ENCODE measurements around the gene TLDC2.
A peak's percentile ranks its signal among the peaks of the same experiment; 100 is the strongest.
"Not testable (repeated sequence)": the region's sequence is repeated elsewhere in the genome, so short reads cannot be mapped to it uniquely, and the experiment has no call there.

The TLDC2 gene

DNA sequence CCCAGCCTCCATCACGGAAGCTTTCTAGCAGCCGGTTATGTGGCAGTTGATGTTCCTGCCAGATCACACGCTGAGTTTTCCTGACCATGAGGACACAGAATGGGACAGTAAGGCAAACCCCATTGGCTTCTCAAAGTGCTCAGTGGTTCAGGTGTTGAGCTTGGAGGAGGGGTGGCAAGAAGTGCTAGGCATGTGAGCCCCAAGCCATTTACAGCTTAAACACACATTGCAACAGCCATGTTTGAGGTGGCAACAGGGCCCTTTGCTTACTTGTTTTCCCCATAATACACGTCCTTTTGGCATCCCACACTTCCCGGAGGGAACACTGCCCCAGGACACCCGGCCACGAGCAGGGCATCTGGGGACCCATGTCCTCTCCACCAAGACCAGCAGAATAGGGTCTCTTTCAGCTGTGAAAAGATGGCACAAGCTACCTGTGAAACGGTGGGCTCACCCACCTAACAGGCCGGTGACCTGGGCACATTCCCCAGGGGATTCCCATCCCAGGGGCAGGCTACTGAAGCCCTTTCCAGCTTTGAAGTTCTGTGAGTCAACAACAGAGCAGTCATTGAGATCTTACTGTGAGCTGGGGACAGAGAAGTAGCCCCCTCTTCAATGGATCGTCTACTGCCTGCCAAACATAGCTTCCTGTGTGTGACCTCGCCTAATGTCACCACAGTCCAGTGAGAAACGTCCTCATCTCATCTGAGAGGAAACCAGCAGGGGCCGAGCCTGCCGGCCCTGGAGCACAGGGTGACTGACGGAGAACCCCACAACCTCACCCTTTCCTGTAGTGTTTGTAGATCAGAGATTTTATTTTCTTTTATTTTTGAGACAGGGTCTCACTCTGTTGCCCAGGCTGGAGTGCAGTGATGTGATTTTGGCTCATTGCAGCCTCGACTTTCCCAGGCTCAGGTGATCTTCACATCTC lies 4.0 kb upstream of the TLDC2 start:
- no peak for DNase-seq (ENCODE audit: low spot score)

DNA sequence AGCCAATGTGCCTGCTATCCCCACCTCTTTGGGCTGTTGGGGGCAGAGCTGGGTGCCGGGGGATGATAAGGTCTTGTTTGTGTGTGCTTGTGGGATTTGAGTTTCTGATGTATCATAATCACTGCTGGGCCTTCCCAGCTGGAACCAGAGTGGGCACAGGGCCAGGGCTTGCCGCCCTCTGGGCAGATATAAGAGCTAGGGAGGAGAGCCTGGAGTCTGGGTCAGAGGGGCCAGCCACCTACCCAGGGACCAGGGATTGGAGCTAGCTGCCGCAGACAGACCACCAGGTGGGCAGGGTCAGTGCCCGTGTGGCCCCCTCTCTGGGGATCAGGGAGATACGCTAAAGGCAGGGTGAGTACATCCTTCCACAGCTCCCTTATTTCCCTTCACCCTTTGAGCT lies 3.1 kb upstream of the TLDC2 start:
- DNase-seq (ENCODE audit: low spot score) = no peak

DNA sequence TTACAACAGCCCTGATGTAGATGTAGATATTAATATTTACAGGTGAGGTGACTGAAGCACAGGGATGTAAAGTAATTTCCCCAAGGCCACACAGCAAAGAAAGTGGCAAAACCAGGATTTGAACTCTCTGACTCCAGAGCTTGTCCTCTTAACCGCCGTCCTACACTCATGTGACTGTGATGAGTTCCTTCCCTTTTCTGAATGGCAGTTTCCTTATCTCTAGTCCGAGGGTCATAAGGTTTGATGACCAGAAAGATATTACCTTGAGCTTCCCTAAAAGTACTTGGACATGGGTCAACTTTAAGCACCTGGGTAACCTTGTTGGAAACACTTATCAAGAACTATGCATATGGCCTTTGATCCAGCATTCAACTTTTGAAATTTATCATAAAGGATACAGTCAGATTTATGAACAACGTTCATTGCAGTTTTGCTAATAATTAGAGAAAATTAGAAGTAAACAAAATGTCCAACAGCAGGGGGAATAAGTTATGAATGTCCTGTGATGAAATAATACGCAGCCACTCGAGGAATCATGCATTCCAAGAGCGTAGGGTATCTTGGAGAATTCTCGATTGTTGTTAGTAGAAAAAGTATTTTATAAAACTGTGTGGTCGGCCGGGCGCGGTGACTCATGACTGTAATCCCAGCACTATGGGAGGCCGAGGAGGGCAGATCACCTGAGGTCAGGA lies 2.3 kb upstream of the TLDC2 start:
- DNase-seq (ENCODE audit: low spot score) = no peak

DNA sequence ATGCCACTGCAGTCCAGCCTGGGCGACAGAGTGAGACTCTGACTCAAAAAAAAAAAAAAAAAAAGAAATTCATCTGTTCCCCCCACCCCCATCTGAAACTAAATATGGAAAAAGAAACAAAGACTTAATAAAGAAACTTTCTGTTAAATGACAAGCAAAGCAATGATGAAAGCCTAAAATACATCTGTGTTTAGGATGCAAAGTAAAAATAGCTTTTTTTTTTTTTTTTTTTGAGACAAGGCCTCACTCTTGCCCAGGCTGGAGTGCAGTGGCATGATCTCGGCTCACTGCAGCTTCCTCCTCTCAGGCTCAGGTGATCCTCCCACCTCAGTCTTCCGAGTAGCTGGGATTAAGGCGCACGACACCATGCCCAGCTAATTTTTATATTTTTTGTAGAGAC lies 845 bp upstream of the TLDC2 start:
- DNase-seq (ENCODE audit: low spot score) = not testable (repeated sequence)

DNA sequence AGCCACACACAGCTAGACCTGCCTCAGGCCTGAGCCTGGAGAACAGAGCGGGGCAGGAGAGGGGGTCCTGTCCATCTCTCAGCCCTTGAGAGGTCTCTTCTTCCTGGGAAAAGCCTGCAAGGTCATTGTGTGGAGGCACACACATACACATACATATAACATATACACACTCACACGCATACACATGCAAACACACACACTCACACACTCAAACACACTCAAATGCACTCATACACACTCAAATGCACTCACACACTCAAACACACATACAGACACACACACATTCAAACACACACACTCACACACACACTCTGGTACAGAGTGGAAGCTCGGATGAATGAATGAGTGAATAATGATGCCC lies 515 bp downstream of the TLDC2 start:
- DNase-seq (ENCODE audit: low spot score) = no peak

DNA sequence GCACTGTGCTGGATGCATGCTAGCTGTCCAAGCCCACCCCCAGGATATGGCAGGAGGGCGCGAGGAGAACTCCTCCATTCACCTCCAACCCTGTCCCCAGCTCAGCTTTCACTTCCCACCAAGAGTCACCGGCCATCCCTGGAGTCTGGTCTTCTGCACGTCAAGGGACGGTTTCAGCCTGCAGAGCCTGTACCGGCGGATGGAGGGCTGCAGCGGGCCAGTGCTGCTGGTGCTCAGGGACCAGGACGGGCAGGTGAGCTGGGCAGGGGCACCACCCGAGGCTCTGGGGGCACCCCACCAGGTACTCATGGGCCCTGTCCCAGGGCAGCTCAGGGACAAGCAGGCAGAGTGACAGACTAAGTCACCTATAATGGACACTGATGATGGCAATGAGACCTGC lies 3.0 kb downstream of the TLDC2 start:
- DNase-seq (ENCODE audit: low spot score) = no peak

DNA sequence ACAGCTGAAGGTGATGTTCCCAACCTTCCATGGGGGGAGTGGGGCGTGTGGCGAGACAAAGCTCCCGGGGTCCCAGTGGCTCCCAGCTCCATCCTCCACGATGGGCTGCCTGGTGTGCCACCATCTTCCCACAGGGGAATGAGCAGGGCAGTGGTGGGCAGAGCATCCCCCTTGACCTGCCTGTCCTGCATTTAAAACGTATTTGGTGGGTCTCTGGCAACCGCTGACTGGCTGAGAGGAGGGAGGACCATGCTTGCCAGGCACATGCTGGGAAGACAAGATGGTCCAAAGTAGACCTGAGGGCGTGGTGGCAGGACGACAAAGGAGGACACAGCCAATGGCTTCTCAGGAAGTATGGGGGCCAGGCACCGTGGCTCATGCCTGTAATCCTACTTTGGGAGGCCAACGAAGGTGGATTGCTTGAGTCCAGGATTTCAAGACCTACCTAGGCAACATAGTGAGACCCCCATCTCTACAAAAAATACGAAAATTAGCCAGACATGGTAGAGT lies 4.9 kb downstream of the TLDC2 start:
- no peak for DNase-seq (ENCODE audit: low spot score)

DNA sequence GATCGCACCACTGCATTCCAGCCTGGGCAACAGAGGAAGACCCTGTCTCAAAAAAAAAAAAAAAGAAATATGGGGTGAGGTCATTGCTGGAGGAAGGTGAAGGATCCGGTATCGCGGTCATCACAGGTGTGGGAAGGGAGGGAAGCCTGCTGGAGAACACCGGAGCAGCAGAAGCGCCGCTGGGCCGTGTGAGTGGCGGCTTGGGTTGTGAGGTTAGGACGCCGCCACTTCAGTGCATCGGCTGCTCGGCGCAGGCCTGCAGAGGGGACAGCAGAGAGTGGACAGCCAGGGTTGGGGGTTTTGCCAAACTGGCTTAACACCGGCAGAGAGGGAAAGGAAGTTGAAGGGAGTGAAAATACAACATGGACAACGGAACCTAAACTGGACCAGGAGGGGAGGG lies 5.4 kb downstream of the TLDC2 start:
- no peak for DNase-seq (ENCODE audit: low spot score)

DNA sequence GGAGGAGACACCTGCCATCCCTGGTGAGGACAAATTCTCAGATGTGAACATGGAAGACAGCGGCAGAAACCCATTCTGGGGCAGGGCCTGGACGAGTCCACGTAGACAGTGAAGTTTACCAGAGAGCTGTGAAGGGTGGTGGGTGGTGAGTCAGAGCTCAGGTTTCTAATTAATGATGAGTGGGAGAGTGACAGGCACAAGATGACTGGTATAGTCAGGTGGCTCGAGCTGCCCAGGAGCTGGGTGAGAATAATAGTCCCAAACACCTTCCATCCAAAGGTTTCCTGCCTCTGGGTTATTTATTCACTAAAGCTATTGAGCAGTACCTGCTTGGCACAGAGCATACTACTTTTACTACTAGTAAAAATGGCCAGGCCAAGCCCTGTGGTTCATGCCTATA lies 6.0 kb downstream of the TLDC2 start:
- no peak for DNase-seq (ENCODE audit: low spot score)

DNA sequence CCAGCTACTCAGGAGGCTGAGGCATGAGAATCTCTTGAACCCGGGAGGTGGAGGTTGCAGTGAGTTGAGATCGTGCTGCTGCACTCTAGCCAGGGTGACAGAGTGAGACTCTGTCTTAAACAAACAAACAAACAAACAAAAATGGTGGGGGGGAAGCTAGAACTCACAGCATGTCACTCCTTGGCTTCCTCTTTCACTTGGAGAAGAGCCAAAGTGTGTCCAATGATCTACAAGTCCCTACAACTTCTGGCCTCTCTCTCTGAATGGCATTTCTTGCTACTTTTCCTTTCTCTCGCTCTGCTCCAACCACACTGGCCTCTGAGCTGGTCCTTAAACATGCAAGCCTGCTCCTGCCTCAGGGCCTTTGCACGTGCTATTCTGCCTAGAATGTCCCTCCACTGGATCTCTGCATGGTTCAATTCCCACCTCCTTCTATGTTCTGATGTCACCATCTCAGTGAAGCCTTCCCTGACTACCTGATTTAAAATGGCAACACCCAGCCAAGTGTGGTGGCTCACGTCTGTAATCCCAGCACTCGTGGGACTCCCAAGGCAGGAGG lies 8.1 kb downstream of the TLDC2 start:
- DNase-seq (ENCODE audit: low spot score) = no peak

DNA sequence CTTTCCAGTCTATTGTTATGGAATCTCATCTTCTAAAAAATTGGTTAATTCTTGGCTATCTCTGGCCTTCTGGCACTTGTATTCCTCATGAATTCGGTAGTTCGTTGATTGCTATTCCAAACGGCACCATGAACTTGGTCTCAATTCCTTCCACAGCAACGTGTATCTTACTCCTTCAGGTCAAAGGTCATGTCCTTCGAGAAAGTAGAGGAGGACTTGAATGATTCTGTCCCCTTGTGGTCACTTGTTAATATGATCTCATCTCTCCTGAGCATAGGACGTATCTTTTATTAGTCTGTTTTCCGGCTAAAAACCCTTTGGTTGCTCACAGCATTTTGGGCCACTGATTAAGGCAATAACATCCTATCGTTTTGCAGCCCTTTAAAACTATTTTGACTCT lies 9.4 kb downstream of the TLDC2 start:
- no peak for DNase-seq (ENCODE audit: low spot score)

DNA sequence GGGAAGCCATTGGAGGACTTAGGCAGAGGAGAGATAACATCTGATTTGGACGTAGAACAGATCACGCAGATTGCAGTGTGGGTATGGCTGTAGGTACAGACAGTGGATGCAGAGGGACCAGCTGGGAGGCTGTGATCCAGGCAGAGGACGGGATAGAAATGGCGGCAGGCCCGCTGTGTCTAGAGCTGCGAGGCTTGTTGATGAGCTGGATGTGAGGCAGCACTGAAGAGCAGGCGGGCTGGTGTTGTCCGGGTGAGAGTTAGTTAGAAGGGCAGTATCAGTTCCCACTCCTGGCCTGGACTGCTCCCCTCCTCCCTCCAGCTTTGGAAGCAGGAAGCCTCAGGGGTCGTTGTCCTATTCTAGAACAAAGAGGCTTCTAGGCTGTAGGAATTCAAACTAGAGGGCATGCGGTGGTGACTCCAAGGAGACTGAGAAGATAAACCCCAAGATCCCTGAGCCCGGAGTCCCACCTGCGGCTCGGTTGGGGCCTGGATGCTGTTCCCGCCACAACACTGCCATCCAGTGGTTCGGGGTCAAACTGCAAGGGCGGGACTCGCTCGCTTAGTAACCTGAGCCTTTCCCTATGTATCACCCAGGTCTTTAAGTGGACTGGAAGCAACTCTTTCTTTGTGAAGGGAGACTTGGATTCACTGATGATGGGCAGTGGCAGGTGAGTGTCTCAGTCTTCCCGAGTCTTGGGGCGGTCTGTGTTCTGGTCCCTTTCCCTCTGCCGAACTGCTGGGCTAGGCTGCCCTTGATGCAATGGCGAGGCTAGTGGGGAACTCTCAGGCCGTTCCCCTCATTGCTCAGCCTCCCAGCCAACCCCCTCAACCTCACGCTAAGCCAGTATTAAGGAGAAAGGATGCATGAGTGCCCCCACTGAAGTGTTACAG lies 11.2 kb downstream of the TLDC2 start:
- DNase-seq (ENCODE audit: low spot score) = peak; percentile 93

DNA sequence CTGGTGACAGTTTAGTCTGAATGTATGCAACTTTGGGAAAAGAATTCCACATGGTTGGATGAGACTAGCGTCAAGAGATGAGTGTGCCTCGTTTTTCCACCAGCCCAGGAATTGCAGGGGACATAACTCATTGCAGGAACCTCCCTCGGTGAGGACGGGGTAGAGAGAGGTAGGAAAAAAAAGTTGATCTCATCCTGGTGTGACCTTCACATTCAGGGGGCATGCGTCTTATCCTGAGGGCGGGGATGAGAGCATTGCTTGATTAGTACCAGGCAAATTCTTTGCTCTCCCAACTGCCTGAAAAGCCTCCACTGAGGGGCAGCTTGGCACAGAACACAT lies 11.8 kb downstream of the TLDC2 start:
- DNase-seq (ENCODE audit: low spot score) = no peak

DNA sequence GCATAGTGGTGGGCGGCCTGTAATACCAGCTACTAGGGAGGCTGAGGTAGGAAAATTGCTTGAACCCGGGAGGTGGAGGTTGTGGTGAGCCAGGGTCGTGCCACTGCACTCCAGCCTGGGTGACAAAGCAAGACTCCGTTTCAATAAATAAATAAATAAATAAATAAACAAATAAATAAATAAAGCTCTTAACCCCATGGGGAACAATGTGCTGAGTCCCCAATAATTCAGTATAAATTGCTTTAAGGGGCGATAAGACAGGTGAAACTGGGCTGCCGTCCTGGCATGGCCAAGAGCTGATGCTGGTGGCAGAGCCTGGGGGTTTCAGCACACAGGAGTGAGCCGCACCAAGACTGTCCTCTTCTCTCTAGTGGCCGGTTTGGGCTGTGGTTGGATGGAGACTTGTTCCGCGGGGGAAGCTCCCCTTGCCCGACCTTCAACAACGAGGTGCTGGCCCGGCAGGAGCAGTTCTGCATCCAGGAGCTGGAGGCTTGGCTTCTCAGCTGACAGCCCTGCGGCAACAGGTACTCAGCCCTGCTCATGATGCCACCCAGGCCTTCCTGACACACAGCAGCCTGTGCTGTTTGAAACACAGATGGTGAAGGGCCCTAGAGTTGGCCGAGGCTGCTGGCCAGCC lies 13.1 kb downstream of the TLDC2 start:
- DNase-seq (ENCODE audit: low spot score) = no peak

DNA sequence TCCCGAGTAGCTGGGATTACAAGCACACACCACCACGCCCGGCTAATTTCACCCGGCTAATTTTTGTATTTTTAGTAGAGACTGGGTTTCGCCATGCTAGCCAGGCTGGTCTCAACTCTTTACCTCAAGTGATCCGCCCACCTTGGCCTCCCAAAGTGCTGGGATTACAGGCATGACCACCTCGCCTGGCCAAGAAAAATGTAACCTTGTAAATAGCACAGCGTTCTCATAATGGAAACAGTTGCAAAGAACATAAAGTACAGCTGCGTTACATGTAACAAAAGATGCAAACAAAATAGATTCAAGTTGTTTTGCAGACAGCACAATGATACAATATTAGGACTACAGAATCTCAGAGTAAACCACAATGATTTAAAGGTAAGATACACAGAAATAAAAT lies 14.6 kb downstream of the TLDC2 start:
- DNase-seq (ENCODE audit: low spot score) = no peak

DNA sequence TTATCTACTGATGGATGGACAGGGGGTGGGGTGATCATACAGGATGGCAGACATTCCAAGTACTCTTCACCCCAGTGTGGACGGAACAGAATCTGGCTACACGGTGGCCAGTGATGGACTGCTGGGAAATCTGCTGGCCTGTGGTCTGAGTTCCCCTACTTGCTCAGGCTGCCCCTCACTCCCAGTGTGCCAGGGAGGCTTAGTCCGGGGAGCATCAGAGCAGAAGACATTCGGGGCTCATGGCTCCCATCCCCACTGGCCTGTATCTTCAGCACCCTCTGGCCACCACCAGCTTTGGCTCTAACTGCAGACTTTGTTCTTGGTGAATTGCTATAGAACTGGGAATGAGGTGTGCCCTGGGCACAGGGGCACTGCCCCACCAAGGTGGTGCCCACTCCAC lies 15.3 kb downstream of the TLDC2 start:
- DNase-seq (ENCODE audit: low spot score) = no peak

DNA sequence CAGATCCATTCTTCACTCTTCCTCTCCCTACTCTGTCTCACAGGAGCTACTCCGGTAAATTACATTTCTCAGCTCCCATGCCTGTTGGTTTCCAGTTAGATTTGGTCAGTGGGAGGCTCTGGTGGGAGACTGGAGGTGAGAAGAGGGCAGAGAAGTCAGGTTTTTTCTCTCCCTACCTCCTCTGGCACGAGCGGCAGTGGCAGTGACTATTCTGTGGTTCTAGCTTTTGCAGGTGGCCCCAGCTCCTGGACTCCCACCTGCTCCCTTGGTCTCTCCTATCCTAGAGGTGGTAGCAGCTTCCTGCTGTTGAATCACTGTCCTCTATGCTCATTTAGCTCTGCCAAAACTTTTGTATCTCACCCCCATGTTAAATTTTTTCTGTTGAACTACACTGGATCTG lies 17.9 kb downstream of the TLDC2 start:
- DNase-seq (ENCODE audit: low spot score) = no peak

DNA sequence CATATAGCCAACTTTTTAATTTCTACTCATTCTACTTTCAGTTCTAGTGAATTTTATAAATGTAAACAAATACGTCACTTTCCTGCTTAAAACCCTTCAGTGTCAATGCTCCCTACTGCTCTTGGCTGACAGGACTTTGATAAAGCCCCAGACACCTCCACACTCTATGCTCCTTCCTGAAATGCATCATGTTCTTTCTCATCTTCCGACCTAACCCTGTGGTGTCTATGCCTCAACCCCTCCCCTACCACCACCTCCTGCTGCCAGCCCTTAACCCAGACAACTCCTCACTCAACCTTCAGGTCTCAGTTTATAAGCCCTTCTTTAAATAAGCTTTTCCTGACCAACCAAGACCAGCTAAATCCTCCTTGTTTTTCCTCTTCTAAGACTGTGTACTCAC lies 19.1 kb downstream of the TLDC2 start:
- DNase-seq (ENCODE audit: low spot score) = no peak

DNA sequence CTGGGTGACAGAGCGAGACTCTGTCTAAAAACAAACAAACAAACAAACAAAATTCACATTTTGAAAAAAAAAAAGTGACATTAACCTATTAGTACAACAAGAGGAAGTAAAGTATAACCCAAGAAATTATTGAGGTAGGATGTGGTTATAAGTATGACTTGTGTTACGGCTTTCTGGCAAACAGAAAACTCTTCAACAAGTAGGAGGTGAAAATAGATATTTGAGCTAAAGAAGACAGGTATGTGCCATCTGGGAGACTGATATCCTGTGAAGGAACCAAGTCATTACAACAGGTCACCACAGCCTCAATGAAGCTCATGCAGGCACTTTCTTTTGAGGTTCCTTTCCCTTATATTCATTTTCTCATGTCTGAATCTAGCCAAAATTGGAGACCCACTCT lies 28.8 kb downstream of the TLDC2 start:
- DNase-seq (ENCODE audit: low spot score) = no peak

DNA sequence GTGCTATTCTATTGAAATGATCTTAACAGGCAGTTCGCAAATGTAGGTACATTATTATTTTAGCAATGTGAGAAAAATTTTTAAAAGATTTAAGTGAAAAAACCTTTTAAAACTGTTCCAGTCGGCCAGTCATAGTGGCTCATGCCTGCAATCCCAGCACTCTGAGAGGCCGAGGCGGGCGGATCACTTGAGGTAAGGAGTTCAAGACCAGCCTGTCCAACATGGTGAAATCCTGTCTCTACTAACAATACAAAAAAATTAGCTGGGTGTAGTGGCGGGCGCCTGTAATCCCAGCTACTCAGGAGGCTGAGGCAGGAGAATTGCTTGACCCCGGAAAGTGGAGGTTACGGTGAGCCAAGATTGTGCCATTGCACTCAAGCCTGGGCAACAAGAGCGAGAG lies 29.6 kb downstream of the TLDC2 start:
- not testable (repeated sequence) for DNase-seq (ENCODE audit: low spot score)

DNA sequence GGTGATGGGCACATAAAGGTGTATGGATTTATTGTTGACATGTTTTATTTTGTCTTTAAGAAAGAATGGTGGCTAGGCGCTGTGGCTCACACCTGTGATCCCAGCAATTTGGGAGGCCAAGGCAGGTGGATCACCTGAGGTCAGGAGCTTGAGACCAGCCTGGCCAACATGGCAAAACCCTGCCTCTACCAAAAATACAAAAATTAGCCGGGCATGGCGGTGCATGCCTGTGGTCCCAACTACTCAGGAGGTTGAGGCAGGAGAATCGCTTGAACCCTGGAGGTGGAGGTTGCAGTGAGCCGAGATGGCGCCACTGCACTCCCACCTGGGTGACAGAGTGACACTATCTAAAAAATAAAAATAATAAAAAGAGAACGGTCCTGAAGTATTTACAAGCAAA lies 30.1 kb downstream of the TLDC2 start:
- DNase-seq (ENCODE audit: low spot score) = not testable (repeated sequence)

DNA sequence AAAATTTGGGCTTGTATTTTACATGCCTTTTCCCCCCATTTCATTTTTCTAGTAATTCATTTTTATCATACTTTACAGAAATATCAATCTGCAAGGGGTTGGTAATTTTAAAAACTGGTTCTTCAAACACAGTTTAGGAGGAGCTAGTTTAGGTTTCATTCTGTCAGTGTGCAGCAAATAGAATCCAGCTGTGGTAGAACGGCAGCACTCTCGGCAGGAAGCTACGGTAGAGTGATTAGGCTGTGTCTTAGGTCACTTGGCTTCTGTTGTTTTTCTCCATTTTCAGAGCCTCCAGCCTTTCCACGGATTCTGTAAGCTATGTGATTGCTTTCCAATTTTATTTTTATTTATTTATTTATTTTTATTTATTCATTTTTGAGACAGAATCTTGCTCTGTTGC lies 32.7 kb downstream of the TLDC2 start:
- no peak for DNase-seq (ENCODE audit: low spot score)
